Measurements from ENCODE around the gene NOTCH2. TPM values are rescaled to one million over a fixed set of nuclear protein-coding genes. Genes with fewer than 3 reads are reported as not detected.

The NOTCH2 gene
- total RNA-seq, 1 experiment from 2014 or later, result 55.7 TPM

GRCh38 chr1:119926553-119926952 is 142.9 kb downstream of the NOTCH2 start:
- intact Hi-C loops (cut with micrococcal nuclease; ENCODE audit: unreplicated experiment), result no loop called here
- no TSS peak for BruUV-seq (replicated peaks)

DNA sequence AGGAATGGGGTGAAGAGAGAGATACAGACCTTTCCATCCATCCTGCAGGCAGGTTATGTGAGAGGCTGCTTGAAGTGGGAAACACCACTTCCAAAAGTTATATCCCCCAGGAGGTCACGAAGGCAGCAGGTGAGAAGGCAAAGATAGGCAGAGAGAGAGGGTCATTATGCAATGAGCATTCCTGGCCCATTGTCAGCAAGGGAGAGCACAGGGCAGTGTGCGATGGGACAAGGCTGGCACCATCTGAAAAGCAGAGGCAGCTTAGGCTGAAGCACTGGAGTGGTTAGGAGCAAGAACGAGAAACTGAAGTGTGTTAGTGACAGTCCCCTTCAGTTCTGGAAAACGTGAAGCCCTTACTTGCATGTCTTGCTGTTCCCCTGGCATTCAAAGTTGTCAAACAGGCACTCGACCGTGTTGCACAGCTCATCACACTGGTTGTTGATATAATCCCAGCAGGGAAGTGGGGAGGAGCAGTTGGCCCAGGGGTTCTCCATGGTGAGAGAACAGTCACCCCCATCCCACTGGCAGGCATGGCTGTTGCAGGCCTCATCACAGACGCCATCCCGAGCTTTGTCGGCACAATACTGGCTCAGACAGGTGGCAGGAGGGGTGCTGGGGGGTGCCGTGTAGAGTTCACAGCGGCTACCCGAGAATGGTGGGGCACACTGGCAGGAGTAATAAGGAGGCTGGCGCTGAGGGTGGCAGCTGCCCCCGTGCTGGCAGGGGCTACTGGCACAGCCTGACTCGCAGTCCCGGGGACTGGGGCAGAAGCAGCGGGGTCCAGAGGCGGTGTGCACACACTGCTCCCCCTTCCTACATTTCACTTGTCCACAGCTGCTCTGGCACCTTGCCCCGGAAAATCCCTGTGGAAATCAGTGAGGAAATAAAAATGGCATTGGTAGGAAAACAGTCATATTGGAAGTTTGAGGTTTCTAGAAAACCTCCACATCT is 144.2 kb downstream of the NOTCH2 start:
- H3K36me3 ChIP-seq (ENCODE audit: insufficient read depth, low read length, poor library complexity, severe bottlenecking), result peaks cover 39% of the 10 kb centered on the region
- TF ChIP-seq CTCF (conservative IDR thresholded peaks at IDR 0.05; ENCODE audit: low read depth, low read length), result no peak
- no peak for TF ChIP-seq EZH2 (IDR thresholded peaks at IDR 0.05; ENCODE audit: borderline replicate concordance, low read depth, low read length, poor library complexity, severe bottlenecking)
- no TSS peak for BruUV-seq (replicated peaks)
- CTCF ChIA-PET, result no interaction called here
- H3K27ac ChIP-seq (ENCODE audit: low read depth, low read length, poor library complexity, severe bottlenecking), result no peak overlapping the region
- intact Hi-C loops (cut with micrococcal nuclease; ENCODE audit: unreplicated experiment), result no loop called here
- H3K9me3 ChIP-seq (ENCODE audit: low read depth, low read length, poor library complexity, severe bottlenecking), result no peaks in the 10 kb centered on the region
- H3K4me3 ChIP-seq (ENCODE audit: low read depth, low read length, poor library complexity, severe bottlenecking), result no peak overlapping the region
- POLR2A ChIA-PET (ENCODE audit: low non-redundant PET), result interaction anchor here (0.7 kb wide), 1 partner anchor 8 kb away, joined by 4 read pairs; no protein-coding TSS in a partner anchor
- no peak for DNase-seq (ENCODE audit: low spot score)
- H3K27me3 ChIP-seq (replicated peaks; ENCODE audit: insufficient read depth, low read depth, low read length, poor library complexity), result no peaks in the 10 kb centered on the region
- H3K4me1 ChIP-seq (ENCODE audit: insufficient read depth, low read length, poor library complexity, severe bottlenecking), result no peaks in the 10 kb centered on the region

More at GRCh38 chr1:119926553-119926952, 142.9 kb downstream of the NOTCH2 start:
- Histone ChIP-seq H3K36me3 (ENCODE audit: insufficient read depth, low read length, poor library complexity, severe bottlenecking) (peaks cover 31% of the 10 kb centered on the region), H3K4me3 (ENCODE audit: low read depth, low read length, poor library complexity, severe bottlenecking) (no peak overlapping the region), H3K9me3 (ENCODE audit: low read depth, low read length, poor library complexity, severe bottlenecking) (no peaks in the 10 kb centered on the region), H3K27me3 (replicated peaks; ENCODE audit: insufficient read depth, low read depth, low read length, poor library complexity) (no peaks in the 10 kb centered on the region), H3K27ac (ENCODE audit: low read depth, low read length, poor library complexity, severe bottlenecking) (no peak overlapping the region), H3K4me1 (ENCODE audit: insufficient read depth, low read length, poor library complexity, severe bottlenecking) (no peaks in the 10 kb centered on the region)
- TF ChIP-seq CTCF (conservative IDR thresholded peaks at IDR 0.05; ENCODE audit: low read depth, low read length) (no peak), EZH2 (IDR thresholded peaks at IDR 0.05; ENCODE audit: borderline replicate concordance, low read depth, low read length, poor library complexity, severe bottlenecking) (no peak)
- POLR2A ChIA-PET (ENCODE audit: low non-redundant PET), result no interaction called here
- DNase-seq (ENCODE audit: low spot score), result no peak
- CTCF ChIA-PET, result no interaction called here

GRCh38 chr1:119920104-119920968 is 149.1 kb downstream of the NOTCH2 start:
- DNase-seq (ENCODE audit: low spot score), result no peak
- H3K4me3 ChIP-seq (ENCODE audit: low read depth, low read length, poor library complexity, severe bottlenecking), result no peak overlapping the region
- H3K4me1 ChIP-seq (ENCODE audit: insufficient read depth, low read length, poor library complexity, severe bottlenecking), result peaks cover 20% of the 10 kb centered on the region
- no TSS peak for BruUV-seq (replicated peaks)
- no peak for TF ChIP-seq EZH2 (IDR thresholded peaks at IDR 0.05; ENCODE audit: borderline replicate concordance, low read depth, low read length, poor library complexity, severe bottlenecking)
- no peak for TF ChIP-seq CTCF (conservative IDR thresholded peaks at IDR 0.05; ENCODE audit: low read depth, low read length)
- ChIA-PET CTCF (no interaction called here), POLR2A (ENCODE audit: low non-redundant PET) (interaction anchor here (0.6 kb wide), 1 partner anchor 59 kb away, joined by 3 read pairs; no protein-coding TSS in a partner anchor)
- peaks cover 62% of the 10 kb centered on the region for H3K36me3 ChIP-seq (ENCODE audit: insufficient read depth, low read length, poor library complexity, severe bottlenecking)
- H3K27me3 ChIP-seq (replicated peaks; ENCODE audit: insufficient read depth, low read depth, low read length, poor library complexity), result no peaks in the 10 kb centered on the region
- intact Hi-C loops (cut with micrococcal nuclease; ENCODE audit: unreplicated experiment), result no loop called here
- H3K27ac ChIP-seq (ENCODE audit: low read depth, low read length, poor library complexity, severe bottlenecking), result no peak overlapping the region
- no peaks in the 10 kb centered on the region for H3K9me3 ChIP-seq (ENCODE audit: low read depth, low read length, poor library complexity, severe bottlenecking)
